ENCODE results near the gene WDR86. TPM values are rescaled to one million over a fixed set of nuclear protein-coding genes. Genes with fewer than 3 reads are reported as not detected.

The WDR86 gene
- total RNA-seq, 1 donor from 2014 or later = 19.4 TPM

- Histone ChIP-seq H3K4me1 (peaks cover 17% of the 10 kb centered on the region), H3K27me3 (no peaks in the 10 kb centered on the region), H3K27ac (no peak overlapping the region), H3K9me3 (no peaks in the 10 kb centered on the region), H3K4me3 (no peak overlapping the region), H3K36me3 (no peaks in the 10 kb centered on the region)
- TF ChIP-seq POLR2AphosphoS5 (IDR thresholded peaks at IDR 0.05; ENCODE audit: insufficient read depth in 1 of 2, low read depth in 1 of 2) (no peak), POLR2A (IDR thresholded peaks at IDR 0.05) (no peak)
- TF ChIP-seq, protein P1, sequence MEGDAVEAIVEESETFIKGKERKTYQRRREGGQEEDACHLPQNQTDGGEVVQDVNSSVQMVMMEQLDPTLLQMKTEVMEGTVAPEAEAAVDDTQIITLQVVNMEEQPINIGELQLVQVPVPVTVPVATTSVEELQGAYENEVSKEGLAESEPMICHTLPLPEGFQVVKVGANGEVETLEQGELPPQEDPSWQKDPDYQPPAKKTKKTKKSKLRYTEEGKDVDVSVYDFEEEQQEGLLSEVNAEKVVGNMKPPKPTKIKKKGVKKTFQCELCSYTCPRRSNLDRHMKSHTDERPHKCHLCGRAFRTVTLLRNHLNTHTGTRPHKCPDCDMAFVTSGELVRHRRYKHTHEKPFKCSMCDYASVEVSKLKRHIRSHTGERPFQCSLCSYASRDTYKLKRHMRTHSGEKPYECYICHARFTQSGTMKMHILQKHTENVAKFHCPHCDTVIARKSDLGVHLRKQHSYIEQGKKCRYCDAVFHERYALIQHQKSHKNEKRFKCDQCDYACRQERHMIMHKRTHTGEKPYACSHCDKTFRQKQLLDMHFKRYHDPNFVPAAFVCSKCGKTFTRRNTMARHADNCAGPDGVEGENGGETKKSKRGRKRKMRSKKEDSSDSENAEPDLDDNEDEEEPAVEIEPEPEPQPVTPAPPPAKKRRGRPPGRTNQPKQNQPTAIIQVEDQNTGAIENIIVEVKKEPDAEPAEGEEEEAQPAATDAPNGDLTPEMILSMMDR (IDR thresholded peaks at IDR 0.05) = no peak
- DNase-seq (ENCODE audit: extremely low spot score in 2 of 2) = no peak
- intact Hi-C loops (cut with DNase I) = no loop called here
These were observed 21.4 kb downstream of the WDR86 start for GRCh38 chr7:151388430-151388829.

DNA sequence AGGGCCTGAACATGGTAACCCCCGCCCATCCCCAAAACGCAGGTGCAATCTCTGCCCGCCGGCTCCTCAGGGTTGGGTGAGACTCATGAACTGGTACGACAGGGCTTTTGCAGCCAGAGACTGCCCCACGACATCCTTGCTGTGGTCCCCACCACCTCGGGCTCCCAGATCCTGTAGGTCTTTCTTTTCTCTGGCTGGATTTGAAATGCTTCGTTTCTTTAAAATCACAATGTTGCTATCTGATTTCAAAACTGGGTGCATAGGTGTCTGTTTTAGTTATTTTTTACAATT lies 21.9 kb downstream of the WDR86 start:
- H3K27ac ChIP-seq = no peak overlapping the region
- no peak overlapping the region for H3K4me3 ChIP-seq
- TF ChIP-seq POLR2AphosphoS5 (IDR thresholded peaks at IDR 0.05; ENCODE audit: insufficient read depth in 1 of 2, low read depth in 1 of 2) (no peak), POLR2A (IDR thresholded peaks at IDR 0.05) (no peak)
- TF ChIP-seq, protein P1 (IDR thresholded peaks at IDR 0.05) = no peak
- no peaks in the 10 kb centered on the region for H3K9me3 ChIP-seq
- H3K4me1 ChIP-seq = peaks cover 17% of the 10 kb centered on the region
- no peak for DNase-seq (ENCODE audit: extremely low spot score in 2 of 2)
- no peaks in the 10 kb centered on the region for H3K36me3 ChIP-seq
- intact Hi-C loops (cut with DNase I) = no loop called here
- no peaks in the 10 kb centered on the region for H3K27me3 ChIP-seq

DNA sequence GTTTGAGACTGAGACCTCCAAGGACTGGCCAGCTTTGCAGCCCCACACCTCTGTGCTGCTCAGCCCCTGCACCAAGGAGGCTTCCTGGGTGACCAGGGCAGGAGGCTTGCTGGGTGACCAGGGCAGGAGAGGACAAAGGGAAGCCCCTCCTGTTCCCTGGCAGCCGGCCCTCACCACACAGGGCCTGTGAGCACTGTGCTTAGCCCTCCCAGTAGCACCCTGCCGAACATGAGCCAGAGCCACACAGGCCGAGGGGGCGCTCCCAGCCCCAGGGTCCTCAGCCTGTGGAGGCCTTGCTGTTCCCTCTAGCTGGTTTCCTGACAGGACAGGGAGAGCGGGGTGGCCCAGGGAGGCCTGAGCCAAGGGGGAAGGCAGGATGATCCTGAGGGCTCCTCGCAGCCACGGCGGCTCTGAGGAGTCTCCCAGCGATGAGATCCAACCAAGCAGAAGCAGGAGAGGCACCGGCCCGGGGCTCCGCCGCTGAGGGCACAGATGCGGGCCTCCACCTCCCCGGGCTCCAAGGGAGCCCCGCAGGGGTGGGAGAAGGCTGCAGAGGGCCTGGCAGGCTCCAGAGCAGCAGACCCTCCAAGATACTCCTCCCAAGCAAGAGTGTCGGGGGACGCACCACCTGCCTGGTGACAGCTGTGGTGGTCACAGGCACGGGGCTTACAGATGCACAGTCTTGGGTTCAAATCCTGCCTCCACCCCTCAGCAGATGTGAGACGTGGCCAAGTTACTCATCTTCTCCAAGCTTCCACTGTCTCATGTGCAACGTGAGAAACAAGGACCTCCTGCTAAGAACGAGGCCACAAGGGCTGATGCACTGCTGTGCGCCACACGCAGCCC lies 22.5 kb downstream of the WDR86 start:
- Histone ChIP-seq H3K9me3 (no peaks in the 10 kb centered on the region), H3K27ac (no peak overlapping the region), H3K27me3 (no peaks in the 10 kb centered on the region), H3K4me1 (peaks cover 19% of the 10 kb centered on the region), H3K36me3 (no peaks in the 10 kb centered on the region), H3K4me3 (no peak overlapping the region)
- no peak for DNase-seq (ENCODE audit: extremely low spot score in 2 of 2)
- intact Hi-C loops (cut with DNase I) = no loop called here
- TF ChIP-seq POLR2A (IDR thresholded peaks at IDR 0.05) (no peak), POLR2AphosphoS5 (IDR thresholded peaks at IDR 0.05; ENCODE audit: insufficient read depth in 1 of 2, low read depth in 1 of 2) (peak in 1 of 2 donors; percentile 5)

DNA sequence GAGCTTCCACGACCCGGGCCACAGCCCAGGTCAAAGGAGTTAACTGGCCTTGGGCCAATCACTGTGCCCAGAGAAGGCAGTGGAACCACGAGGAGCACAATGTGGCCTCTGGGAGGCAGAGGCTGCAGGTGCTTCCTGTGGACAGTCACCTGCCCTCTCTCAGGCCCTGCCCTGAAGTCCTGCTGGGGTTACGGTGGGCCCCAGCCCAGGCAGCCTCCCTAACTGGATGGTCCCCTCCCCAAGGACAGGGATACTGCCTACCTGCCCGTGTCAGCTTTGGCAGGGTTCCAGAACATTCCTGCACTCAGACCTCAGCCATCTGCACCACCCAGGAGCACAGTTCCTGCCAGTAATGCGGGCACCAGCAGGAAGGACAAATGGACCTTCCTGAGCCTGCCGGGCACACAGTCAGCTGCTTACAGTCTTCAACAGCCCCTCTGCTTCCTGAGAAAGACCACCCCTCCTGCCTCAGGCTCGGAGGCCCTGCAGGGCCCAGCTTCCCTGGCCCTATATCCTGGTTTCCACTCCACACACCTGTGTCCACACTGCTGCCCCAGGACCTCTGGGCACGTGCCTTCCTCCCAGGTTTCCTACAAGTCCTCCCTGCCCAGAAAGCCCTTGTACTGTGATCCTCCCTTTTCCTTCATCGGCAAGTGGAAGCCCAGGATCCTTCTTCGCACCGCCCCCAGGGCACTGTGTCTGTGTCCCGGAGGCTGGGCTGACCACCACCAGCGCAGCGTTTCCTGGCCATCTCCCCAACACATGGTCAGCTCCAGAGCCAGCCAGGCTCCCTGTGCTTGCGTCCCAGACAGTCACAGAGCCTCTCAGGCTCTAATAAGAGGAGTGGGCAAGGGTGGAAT lies 23.3 kb downstream of the WDR86 start:
- intact Hi-C loops (cut with DNase I) = no loop called here
- Histone ChIP-seq H3K9me3 (no peaks in the 10 kb centered on the region), H3K27ac (no peak overlapping the region), H3K27me3 (no peaks in the 10 kb centered on the region), H3K4me1 (peaks cover 27% of the 10 kb centered on the region), H3K4me3 (no peak overlapping the region), H3K36me3 (no peaks in the 10 kb centered on the region)
- no peak for DNase-seq (ENCODE audit: extremely low spot score in 2 of 2)
- no peak for TF ChIP-seq POLR2A (IDR thresholded peaks at IDR 0.05)
- TF ChIP-seq, protein P1 (IDR thresholded peaks at IDR 0.05) = no peak
- TF ChIP-seq POLR2AphosphoS5 (IDR thresholded peaks at IDR 0.05; ENCODE audit: insufficient read depth in 1 of 2, low read depth in 1 of 2) = no peak

DNA sequence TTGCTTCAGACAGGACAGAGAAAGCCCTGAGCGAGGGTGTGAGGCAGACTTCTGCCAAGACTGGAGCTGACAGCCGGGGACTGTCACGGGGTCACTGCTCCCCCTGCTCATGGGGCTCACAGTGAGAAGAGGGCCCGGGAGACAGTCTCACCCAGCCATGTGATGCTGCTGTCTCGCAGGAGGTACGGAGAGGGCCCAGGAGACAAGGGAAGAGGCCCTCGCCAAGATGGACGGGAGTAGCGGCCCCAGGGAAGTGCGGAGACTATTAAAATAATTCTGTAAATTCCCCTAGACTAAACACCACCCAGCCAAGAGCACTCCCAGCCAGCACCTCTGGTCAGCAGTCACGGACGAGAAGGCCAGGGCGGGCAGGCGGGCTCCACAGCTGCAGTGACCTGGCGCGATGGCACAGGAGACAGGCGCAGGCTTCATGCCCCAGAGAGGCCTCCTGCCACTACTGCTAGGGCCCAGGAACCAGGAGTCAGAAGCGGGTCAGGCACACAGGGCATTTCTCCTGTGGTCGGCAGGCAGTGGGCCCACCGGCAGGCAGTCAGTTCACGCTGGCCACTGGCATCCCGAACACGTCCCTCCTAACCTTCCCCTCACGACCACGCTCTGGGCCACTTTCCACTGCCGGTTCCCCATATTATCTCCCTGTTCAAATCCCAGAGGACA lies 24.1 kb downstream of the WDR86 start:
- no peak overlapping the region for H3K4me3 ChIP-seq
- peaks cover 33% of the 10 kb centered on the region for H3K4me1 ChIP-seq
- no peak for TF ChIP-seq POLR2A (IDR thresholded peaks at IDR 0.05)
- no peak for TF ChIP-seq POLR2AphosphoS5 (IDR thresholded peaks at IDR 0.05; ENCODE audit: insufficient read depth in 1 of 2, low read depth in 1 of 2)
- TF ChIP-seq, protein P1 (IDR thresholded peaks at IDR 0.05) = no peak
- no peaks in the 10 kb centered on the region for H3K36me3 ChIP-seq
- H3K27me3 ChIP-seq = no peaks in the 10 kb centered on the region
- H3K27ac ChIP-seq = no peak overlapping the region
- no peak for DNase-seq (ENCODE audit: extremely low spot score in 2 of 2)
- no peaks in the 10 kb centered on the region for H3K9me3 ChIP-seq
- intact Hi-C loops (cut with DNase I) = no loop called here

All from vagina (tissue), 2 donors.